H1 (cell line): ENCODE data around the gene SPATA22.

Experiments
- ATF3 ChIP-seq: IDR thresholded peaks from 2 replicates; pipeline ENCODE4 v1.6.1; 2011; ENCODE audit warnings: low read depth, mild to moderate bottlenecking, low read length; ENCODE audit not compliant: insufficient read depth
- CTCF ChIP-seq, 3 experiments: IDR thresholded peaks; 1 replicate in 2 of 3; 2 replicates in 1 of 3; pipeline versions ENCODE4 v1.5.1 to v1.6.1; 2011; ENCODE audit warnings: low read length in 3 of 3, mild to moderate bottlenecking in 3 of 3, inconsistent platforms in 2 of 3, low read depth in 1 of 3, moderate library complexity in 1 of 3; ENCODE audit not compliant: insufficient read depth in 1 of 3; ENCODE audit errors: control extremely low read depth in 1 of 3
- E2F6 ChIP-seq: IDR thresholded peaks from 2 replicates; pipeline ENCODE4 v1.6.1; 2012; ENCODE audit warnings: inconsistent platforms
- EZH2 ChIP-seq: fragments of 200-600 bp; sonication (generic); IDR thresholded peaks from 2 replicates; pipeline ENCODE4 v1.7.1; 2012; ENCODE audit warnings: low read depth, mild to moderate bottlenecking, moderate library complexity, low read length, inconsistent platforms; ENCODE audit not compliant: severe bottlenecking
- GTF2F1 ChIP-seq: IDR thresholded peaks from 2 replicates; pipeline ENCODE4 v1.6.1; 2012; ENCODE audit warnings: low read depth, low read length, improper control_type of control experiment, borderline replicate concordance
- HDAC2 ChIP-seq, 2 experiments: fragments of 300-600 bp in 1 of 2; sonication (generic) in 1 of 2; IDR thresholded peaks; 2 replicates each; pipeline ENCODE4 v1.6.1; 2011 to 2012; ENCODE audit warnings: low read depth in 2 of 2, low read length in 2 of 2, mild to moderate bottlenecking in 2 of 2, moderate library complexity in 2 of 2, borderline replicate concordance in 1 of 2, inconsistent platforms in 1 of 2
- JUN ChIP-seq: IDR thresholded peaks from 2 replicates; pipeline ENCODE4 v1.6.1; 2011; ENCODE audit warnings: low read depth, mild to moderate bottlenecking, improper control_type of control experiment, low read length
- NRF1 ChIP-seq: IDR thresholded peaks from 2 replicates; pipeline ENCODE4 v1.6.1; 2011; ENCODE audit warnings: mild to moderate bottlenecking, low read depth, low read length, improper control_type of control experiment
- SIN3A ChIP-seq, 2 experiments: IDR thresholded peaks in 1 of 2; conservative IDR thresholded peaks in 1 of 2; 2 replicates each; pipeline ENCODE4 v1.6.1; 2011 to 2012; ENCODE audit warnings: low read length in 2 of 2, improper control_type of control experiment in 1 of 2, low read depth in 1 of 2, mild to moderate bottlenecking in 1 of 2

DNA sequence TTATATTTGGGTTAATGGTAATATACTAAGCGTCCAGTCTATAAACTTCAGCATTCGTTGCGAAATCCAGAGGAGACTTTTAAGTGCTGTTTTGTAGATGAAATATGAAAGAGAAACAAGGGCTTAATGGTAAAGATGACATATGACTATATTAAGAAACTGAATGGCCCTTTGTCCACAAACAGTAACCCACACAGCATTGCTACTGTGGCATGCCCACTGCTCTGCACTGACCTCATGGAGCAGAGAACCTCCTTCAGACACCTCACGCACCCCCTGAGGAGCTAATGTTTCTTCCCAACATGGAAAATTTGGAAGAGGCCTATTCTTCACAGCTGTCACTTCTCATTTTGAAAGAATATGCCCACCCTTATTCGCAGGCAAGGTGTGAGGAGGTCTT, 30.8 kb upstream of the SPATA22 start:
- TF ChIP-seq E2F6 (no peak), CTCF (IDR thresholded peaks at IDR 0.05; ENCODE audit: control extremely low read depth in 1 of 3, insufficient read depth in 1 of 3, low read depth in 1 of 3, low read length in 3 of 3) (no peak), NRF1 (no peak), EZH2 (no peak), SIN3A (conservative IDR thresholded peaks at IDR 0.05 in 1 of 2, IDR thresholded peaks at IDR 0.05 in 1 of 2; ENCODE audit: low read depth in 1 of 2, low read length in 2 of 2) (no peak), HDAC2 (IDR thresholded peaks at IDR 0.05; ENCODE audit: borderline replicate concordance in 1 of 2, low read depth in 2 of 2, low read length in 2 of 2) (no peak), GTF2F1 (no peak), JUN (no peak), ATF3 (no peak)
